ENCODE measurements around the gene HDAC4. TPM values are rescaled to one million over a fixed set of nuclear protein-coding genes. Genes with fewer than 3 reads are reported as not detected.
A peak's percentile ranks its signal among the peaks of the same experiment; 100 is the strongest.

Gene HDAC4
- total RNA-seq, 5 donors from 2014 or later (not counting 1 experiment from before 2014, with no cell fraction given): 44.8 to 80.2 (median 60.9) TPM

GRCh38 chr2:239002591-239002953 is 398.2 kb downstream of the HDAC4 start:
- Histone ChIP-seq H3K27me3 (replicated peaks in 1 of 2; ENCODE audit: control insufficient read depth in 2 of 2, extremely low read depth in 1 of 2, insufficient read depth in 2 of 2, low read length in 1 of 2) (peaks cover 0 to 51% of the 10 kb centered on the region in 2 experiments), H3K9me3 (no peaks in the 10 kb centered on the region), H3K27ac (ENCODE audit: low read length) (no peak overlapping the region), H3K4me3 (ENCODE audit: control insufficient read depth in 1 of 2, extremely low read depth in 1 of 2, low read length in 1 of 2) (no peak overlapping the region), H3K4me1 (ENCODE audit: control insufficient read depth in 1 of 2, extremely low read depth in 1 of 2, insufficient read depth in 2 of 2, low read length in 2 of 2) (no peaks in the 10 kb centered on the region), H3K36me3 (ENCODE audit: control insufficient read depth in 2 of 2, extremely low read depth in 1 of 2, insufficient read depth in 1 of 2, low read length in 1 of 2) (no peaks in the 10 kb centered on the region)
- Mint-ChIP-seq H3K27ac (no peak overlapping the region), H3K27me3 (peaks cover 25 to 36% of the 10 kb centered on the region in 2 donors), H3K36me3 (no peaks in the 10 kb centered on the region), H3K9me3 (peaks cover 4 to 12% (median 8%) of the 10 kb centered on the region in 3 donors), H3K4me1 (no peaks in the 10 kb centered on the region), H3K4me3 (no peak overlapping the region)
- ChIA-PET POLR2A (no interaction called here), CTCF (no interaction called here)
- 80% methylated on average over 1 of the region's 8 CpGs for WGBS (ENCODE audit: insufficient coverage)
- ATAC-seq (replicated peaks in 1 of 4) (no peak), DNase-seq (no peak)

GRCh38 chr2:239001794-239002193 is 399.0 kb downstream of the HDAC4 start:
- Histone ChIP-seq H3K4me1 (ENCODE audit: control insufficient read depth in 1 of 2, extremely low read depth in 1 of 2, insufficient read depth in 2 of 2, low read length in 2 of 2) (no peaks in the 10 kb centered on the region), H3K27ac (ENCODE audit: low read length) (no peak overlapping the region), H3K9me3 (no peaks in the 10 kb centered on the region), H3K4me3 (ENCODE audit: control insufficient read depth in 1 of 2, extremely low read depth in 1 of 2, low read length in 1 of 2) (no peak overlapping the region), H3K27me3 (replicated peaks in 1 of 2; ENCODE audit: control insufficient read depth in 2 of 2, extremely low read depth in 1 of 2, insufficient read depth in 2 of 2, low read length in 1 of 2) (peaks cover 0 to 59% of the 10 kb centered on the region in 2 experiments), H3K36me3 (ENCODE audit: control insufficient read depth in 2 of 2, extremely low read depth in 1 of 2, insufficient read depth in 1 of 2, low read length in 1 of 2) (no peaks in the 10 kb centered on the region)
- Mint-ChIP-seq H3K36me3 (no peaks in the 10 kb centered on the region), H3K4me3 (no peak overlapping the region), H3K4me1 (no peaks in the 10 kb centered on the region), H3K27me3 (peaks cover 24 to 35% of the 10 kb centered on the region in 2 donors), H3K9me3 (peaks cover 4 to 12% (median 8%) of the 10 kb centered on the region in 3 donors), H3K27ac (no peak overlapping the region)
- ATAC-seq (replicated peaks in 1 of 4): no peak
- ChIA-PET POLR2A (no interaction called here), CTCF (no interaction called here)
- 96% methylated on average over 5 of the region's 14 CpGs for WGBS (ENCODE audit: insufficient coverage)
- no peak for DNase-seq

- WGBS (ENCODE audit: insufficient coverage): 94% methylated on average over 8 of the region's 12 CpGs
- H3K9me3 Mint-ChIP-seq: peaks cover 4 to 12% (median 8%) of the 10 kb centered on the region in 3 donors
- Histone ChIP-seq H3K9me3 (no peaks in the 10 kb centered on the region), H3K27me3 (replicated peaks in 1 of 2; ENCODE audit: control insufficient read depth in 2 of 2, extremely low read depth in 1 of 2, insufficient read depth in 2 of 2, low read length in 1 of 2) (peaks cover 0 to 63% of the 10 kb centered on the region in 2 experiments), H3K36me3 (ENCODE audit: control insufficient read depth in 2 of 2, extremely low read depth in 1 of 2, insufficient read depth in 1 of 2, low read length in 1 of 2) (no peaks in the 10 kb centered on the region), H3K4me1 (ENCODE audit: control insufficient read depth in 1 of 2, extremely low read depth in 1 of 2, insufficient read depth in 2 of 2, low read length in 2 of 2) (no peaks in the 10 kb centered on the region), H3K4me3 (ENCODE audit: control insufficient read depth in 1 of 2, extremely low read depth in 1 of 2, low read length in 1 of 2) (no peak overlapping the region), H3K27ac (ENCODE audit: low read length) (no peak overlapping the region)
- no peak overlapping the region for H3K27ac Mint-ChIP-seq
- no peaks in the 10 kb centered on the region for H3K36me3 Mint-ChIP-seq
- H3K27me3 Mint-ChIP-seq: peaks cover 13 to 24% of the 10 kb centered on the region in 2 donors
- ChIA-PET POLR2A (no interaction called here), CTCF (no interaction called here)
- ATAC-seq (replicated peaks in 1 of 4): no peak
- DNase-seq: peak in 1 of 35 experiments; percentile 15
- no peak overlapping the region for H3K4me3 Mint-ChIP-seq
- H3K4me1 Mint-ChIP-seq: no peaks in the 10 kb centered on the region
These were observed 400.2 kb downstream of the HDAC4 start for GRCh38 chr2:239000500-239001073.

GRCh38 chr2:239000089-239000488 is 400.7 kb downstream of the HDAC4 start:
- POLR2A ChIA-PET: no interaction called here
- H3K9me3 ChIP-seq: no peaks in the 10 kb centered on the region
- H3K4me1 ChIP-seq (ENCODE audit: control insufficient read depth in 1 of 2, extremely low read depth in 1 of 2, insufficient read depth in 2 of 2, low read length in 2 of 2): no peaks in the 10 kb centered on the region
- no peaks in the 10 kb centered on the region for H3K36me3 ChIP-seq (ENCODE audit: control insufficient read depth in 2 of 2, extremely low read depth in 1 of 2, insufficient read depth in 1 of 2, low read length in 1 of 2)
- H3K27me3 Mint-ChIP-seq: peaks cover 12 to 24% of the 10 kb centered on the region in 2 donors
- no peak overlapping the region for H3K4me3 Mint-ChIP-seq
- peaks cover 4 to 12% (median 8%) of the 10 kb centered on the region in 3 donors for H3K9me3 Mint-ChIP-seq
- H3K4me1 Mint-ChIP-seq: no peaks in the 10 kb centered on the region
- DNase-seq (peak in 1 of 35 experiments; percentile 10), ATAC-seq (replicated peaks in 1 of 4) (no peak)
- H3K36me3 Mint-ChIP-seq: no peaks in the 10 kb centered on the region
- H3K4me3 ChIP-seq (ENCODE audit: control insufficient read depth in 1 of 2, extremely low read depth in 1 of 2, low read length in 1 of 2): no peak overlapping the region
- H3K27ac Mint-ChIP-seq: no peak overlapping the region
- CTCF ChIA-PET: no interaction called here
- peaks cover 3 to 58% of the 10 kb centered on the region in 2 experiments for H3K27me3 ChIP-seq (replicated peaks in 1 of 2; ENCODE audit: control insufficient read depth in 2 of 2, extremely low read depth in 1 of 2, insufficient read depth in 2 of 2, low read length in 1 of 2)
- H3K27ac ChIP-seq (ENCODE audit: low read length): no peak overlapping the region
- WGBS (ENCODE audit: insufficient coverage): 100% methylated on average over 5 of the region's 6 CpGs

- no peak for ATAC-seq (replicated peaks in 1 of 4)
- Mint-ChIP-seq H3K27ac (no peak overlapping the region), H3K36me3 (no peaks in the 10 kb centered on the region), H3K4me3 (no peak overlapping the region), H3K9me3 (peaks cover 8 to 12% (median 12%) of the 10 kb centered on the region in 3 donors), H3K27me3 (peaks cover 9 to 24% of the 10 kb centered on the region in 2 donors), H3K4me1 (no peaks in the 10 kb centered on the region)
- peaks cover 3% of the 10 kb centered on the region for H3K9me3 ChIP-seq
- no peaks in the 10 kb centered on the region for H3K36me3 ChIP-seq (ENCODE audit: control insufficient read depth in 2 of 2, extremely low read depth in 1 of 2, insufficient read depth in 1 of 2, low read length in 1 of 2)
- DNase-seq: peak in 1 of 35 experiments; percentile 19
- no peak overlapping the region for H3K27ac ChIP-seq (ENCODE audit: low read length)
- POLR2A ChIA-PET: no interaction called here
- CTCF ChIA-PET: no interaction called here
- no peaks in the 10 kb centered on the region for H3K4me1 ChIP-seq (ENCODE audit: control insufficient read depth in 1 of 2, extremely low read depth in 1 of 2, insufficient read depth in 2 of 2, low read length in 2 of 2)
- no peak overlapping the region for H3K4me3 ChIP-seq (ENCODE audit: control insufficient read depth in 1 of 2, extremely low read depth in 1 of 2, low read length in 1 of 2)
- WGBS (ENCODE audit: insufficient coverage): 73% methylated on average over 7 of the region's 10 CpGs
- peaks cover 4 to 51% of the 10 kb centered on the region in 2 experiments for H3K27me3 ChIP-seq (replicated peaks in 1 of 2; ENCODE audit: control insufficient read depth in 2 of 2, extremely low read depth in 1 of 2, insufficient read depth in 2 of 2, low read length in 1 of 2)
These were observed 401.5 kb downstream of the HDAC4 start for GRCh38 chr2:238999291-238999741.

GRCh38 chr2:238998801-238999200 is 402.0 kb downstream of the HDAC4 start:
- WGBS (ENCODE audit: insufficient coverage): no CpG with 5 or more reads among the region's 6 CpGs
- H3K4me1 ChIP-seq (ENCODE audit: control insufficient read depth in 1 of 2, extremely low read depth in 1 of 2, insufficient read depth in 2 of 2, low read length in 2 of 2): no peaks in the 10 kb centered on the region
- POLR2A ChIA-PET: no interaction called here

More at GRCh38 chr2:238998801-238999200, 402.0 kb downstream of the HDAC4 start:
- ATAC-seq (replicated peaks in 1 of 4): no peak
- H3K9me3 Mint-ChIP-seq: peaks cover 12 to 16% (median 15%) of the 10 kb centered on the region in 3 donors
- no peak overlapping the region for H3K27ac Mint-ChIP-seq
- Histone ChIP-seq H3K36me3 (ENCODE audit: control insufficient read depth in 2 of 2, extremely low read depth in 1 of 2, insufficient read depth in 1 of 2, low read length in 1 of 2) (no peaks in the 10 kb centered on the region), H3K27ac (ENCODE audit: low read length) (no peak overlapping the region), H3K4me3 (ENCODE audit: control insufficient read depth in 1 of 2, extremely low read depth in 1 of 2, low read length in 1 of 2) (no peak overlapping the region), H3K27me3 (replicated peaks in 1 of 2; ENCODE audit: control insufficient read depth in 2 of 2, extremely low read depth in 1 of 2, insufficient read depth in 2 of 2, low read length in 1 of 2) (peaks cover 4 to 47% of the 10 kb centered on the region in 2 experiments), H3K9me3 (peaks cover 3% of the 10 kb centered on the region)
- H3K4me3 Mint-ChIP-seq: no peak overlapping the region
- CTCF ChIA-PET: no interaction called here
- no peaks in the 10 kb centered on the region for H3K36me3 Mint-ChIP-seq
- no peaks in the 10 kb centered on the region for H3K4me1 Mint-ChIP-seq
- peaks cover 6 to 23% of the 10 kb centered on the region in 2 donors for H3K27me3 Mint-ChIP-seq
- no peak for DNase-seq

Data from T-cell (primary cell).